Nephron progenitor cell (in vitro differentiated cells): ENCODE results near the gene KIF26B.

Experiments used
- DNase-seq: peaks from one replicate; pipeline ENCODE4 v3.0.0; 2021
- H3K27ac Mint-ChIP-seq: 2 replicates; pipeline ENCODE4 v1.8.0; 2021; ENCODE audit warnings: mild to moderate bottlenecking, moderate library complexity, mixed read lengths
- H3K27me3 Mint-ChIP-seq: 2 replicates; pipeline ENCODE4 v1.8.0; 2021; ENCODE audit warnings: mild to moderate bottlenecking, low read depth, mixed read lengths; ENCODE audit not compliant: poor library complexity
- H3K36me3 Mint-ChIP-seq: 2 replicates; pipeline ENCODE4 v1.8.0; 2021; ENCODE audit warnings: low read depth, mixed read lengths
- H3K4me1 Mint-ChIP-seq: 2 replicates; pipeline ENCODE4 v1.8.0; 2021; ENCODE audit warnings: mixed read lengths
- H3K4me3 Mint-ChIP-seq: 2 replicates; pipeline ENCODE4 v1.8.0; 2021; ENCODE audit warnings: mild to moderate bottlenecking, moderate library complexity, mixed read lengths
- H3K9me3 Mint-ChIP-seq: 2 replicates; pipeline ENCODE4 v1.8.0; 2021; ENCODE audit warnings: mild to moderate bottlenecking, moderate library complexity, mixed read lengths
- TF ChIP-seq, protein P1 (sequence below): fragments of 200-600 bp; sonication (generic); IDR thresholded peaks from 2 replicates; pipeline ENCODE4 v1.5.0; 2021; ENCODE audit warnings: antibody characterized with exemption

Gene KIF26B

DNA sequence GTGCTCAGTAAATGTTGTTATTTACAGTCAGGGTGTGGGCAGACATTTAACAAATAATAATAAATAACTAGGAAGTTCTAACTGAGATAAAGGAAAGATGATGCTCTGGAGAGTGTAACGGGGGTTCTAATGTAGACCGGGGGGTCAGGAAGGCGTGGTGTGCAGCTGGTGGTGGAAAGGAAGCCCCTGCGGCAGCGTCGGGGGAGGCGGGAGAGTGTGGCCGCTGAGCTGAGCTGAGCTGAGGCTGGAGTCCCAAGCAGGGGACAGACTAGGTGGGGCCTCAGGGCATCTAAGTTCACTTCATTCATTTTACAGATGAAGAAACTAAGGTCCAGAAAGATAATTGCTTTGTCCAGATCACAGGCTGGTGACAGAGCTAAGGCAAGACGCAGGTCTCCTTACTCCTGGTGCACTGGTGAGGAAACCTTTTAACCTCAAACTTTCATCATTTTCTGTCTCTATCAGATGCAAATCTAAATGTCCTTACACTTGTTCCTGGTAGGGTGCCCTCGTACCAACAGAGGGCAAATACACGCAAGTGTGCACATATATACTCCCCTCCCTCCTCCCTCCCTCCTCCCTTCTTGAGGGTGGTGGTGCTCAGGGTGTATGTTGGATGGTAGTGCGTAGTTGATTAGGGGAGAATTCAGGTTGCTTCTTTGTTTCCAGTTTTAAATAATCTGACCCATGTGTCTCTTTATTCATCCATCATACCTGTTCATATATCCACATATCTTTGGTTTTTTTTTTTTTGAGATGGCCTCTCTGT lies 44.1 kb downstream of the KIF26B start:
- TF ChIP-seq, protein P1, sequence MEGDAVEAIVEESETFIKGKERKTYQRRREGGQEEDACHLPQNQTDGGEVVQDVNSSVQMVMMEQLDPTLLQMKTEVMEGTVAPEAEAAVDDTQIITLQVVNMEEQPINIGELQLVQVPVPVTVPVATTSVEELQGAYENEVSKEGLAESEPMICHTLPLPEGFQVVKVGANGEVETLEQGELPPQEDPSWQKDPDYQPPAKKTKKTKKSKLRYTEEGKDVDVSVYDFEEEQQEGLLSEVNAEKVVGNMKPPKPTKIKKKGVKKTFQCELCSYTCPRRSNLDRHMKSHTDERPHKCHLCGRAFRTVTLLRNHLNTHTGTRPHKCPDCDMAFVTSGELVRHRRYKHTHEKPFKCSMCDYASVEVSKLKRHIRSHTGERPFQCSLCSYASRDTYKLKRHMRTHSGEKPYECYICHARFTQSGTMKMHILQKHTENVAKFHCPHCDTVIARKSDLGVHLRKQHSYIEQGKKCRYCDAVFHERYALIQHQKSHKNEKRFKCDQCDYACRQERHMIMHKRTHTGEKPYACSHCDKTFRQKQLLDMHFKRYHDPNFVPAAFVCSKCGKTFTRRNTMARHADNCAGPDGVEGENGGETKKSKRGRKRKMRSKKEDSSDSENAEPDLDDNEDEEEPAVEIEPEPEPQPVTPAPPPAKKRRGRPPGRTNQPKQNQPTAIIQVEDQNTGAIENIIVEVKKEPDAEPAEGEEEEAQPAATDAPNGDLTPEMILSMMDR = no peak

DNA sequence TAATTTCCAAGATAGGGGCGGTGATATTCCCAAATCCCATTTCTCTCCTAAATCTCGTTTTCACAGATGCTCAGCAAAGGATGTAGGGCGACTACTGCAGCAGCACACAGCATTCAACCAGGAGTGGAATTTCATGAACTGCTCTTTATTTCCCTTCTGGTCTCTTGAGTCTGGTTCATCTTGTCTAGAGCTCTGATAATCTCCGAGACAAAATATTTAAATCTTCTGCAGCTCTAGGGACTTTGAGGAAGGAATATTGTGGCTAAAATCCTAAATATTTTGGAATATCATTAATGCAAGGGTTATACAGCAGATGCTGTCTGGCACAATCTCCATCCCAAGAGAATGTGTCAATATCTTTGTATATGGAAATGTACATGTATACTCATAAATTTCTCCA lies 45.4 kb downstream of the KIF26B start:
- Mint-ChIP-seq H3K9me3 (peaks cover 9% of the 10 kb centered on the region), H3K4me3 (no peak overlapping the region), H3K36me3 (peaks cover 54% of the 10 kb centered on the region), H3K27me3 (no peaks in the 10 kb centered on the region), H3K4me1 (peaks cover 68% of the 10 kb centered on the region), H3K27ac (peak overlapping the region; percentile 50)
- no peak for DNase-seq
- TF ChIP-seq, protein P1 = no peak

More for the DNA sequence above, 44.1 kb downstream of the KIF26B start:
- no peaks in the 10 kb centered on the region for H3K27me3 Mint-ChIP-seq
- H3K4me3 Mint-ChIP-seq = no peak overlapping the region
- H3K27ac Mint-ChIP-seq = peak overlapping the region; percentile 37
- no peak for DNase-seq
- H3K4me1 Mint-ChIP-seq = peaks cover 75% of the 10 kb centered on the region
- H3K36me3 Mint-ChIP-seq = peaks cover 54% of the 10 kb centered on the region
- peaks cover 3% of the 10 kb centered on the region for H3K9me3 Mint-ChIP-seq

DNA sequence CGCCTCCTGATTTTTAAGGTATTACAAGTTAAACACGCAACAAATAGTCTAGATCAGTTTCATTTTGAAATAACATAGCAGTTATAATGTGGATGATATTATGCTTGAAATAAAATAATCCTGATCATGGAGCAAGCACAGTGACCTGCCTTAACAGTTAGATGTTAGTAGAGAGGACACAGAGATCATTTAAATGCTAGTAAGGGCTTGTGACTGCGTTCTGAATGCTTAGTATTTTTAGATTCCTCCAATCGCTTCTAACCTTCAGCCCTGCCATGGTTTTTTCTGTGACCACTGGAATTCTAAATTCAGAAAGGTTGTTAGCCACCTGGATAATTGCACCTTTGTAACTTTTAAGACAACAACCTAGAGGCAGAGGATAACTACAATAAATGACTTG lies 46.4 kb downstream of the KIF26B start:
- Mint-ChIP-seq H3K4me1 (peaks cover 58% of the 10 kb centered on the region), H3K36me3 (peaks cover 51% of the 10 kb centered on the region), H3K9me3 (peaks cover 14% of the 10 kb centered on the region), H3K4me3 (no peak overlapping the region), H3K27me3 (no peaks in the 10 kb centered on the region), H3K27ac (peak overlapping the region; percentile 64)
- TF ChIP-seq, protein P1 = no peak
- DNase-seq = no peak

DNA sequence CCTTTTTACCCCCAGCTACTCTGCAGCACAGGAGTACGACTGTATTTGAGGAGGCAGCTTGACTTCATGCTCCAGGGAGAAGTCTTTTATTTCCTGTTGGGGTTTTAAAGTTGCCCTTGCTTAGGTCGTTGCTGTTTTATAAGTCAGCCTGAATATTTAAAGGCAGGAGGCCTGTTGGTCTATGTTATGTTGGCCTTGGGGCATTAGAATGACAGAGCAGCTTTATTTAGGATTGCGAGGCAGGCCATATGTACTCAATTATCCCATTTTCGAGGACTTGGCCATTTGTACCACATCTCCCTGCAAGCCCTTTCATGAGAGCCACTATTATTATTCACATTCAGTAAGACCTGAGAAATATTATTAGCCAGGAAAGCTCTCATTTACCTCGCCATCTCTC lies 47.0 kb downstream of the KIF26B start:
- Mint-ChIP-seq H3K4me3 (no peak overlapping the region), H3K27me3 (no peaks in the 10 kb centered on the region), H3K36me3 (peaks cover 53% of the 10 kb centered on the region), H3K4me1 (peaks cover 52% of the 10 kb centered on the region), H3K9me3 (peaks cover 20% of the 10 kb centered on the region), H3K27ac (no peak overlapping the region)
- no peak for DNase-seq
- TF ChIP-seq, protein P1 = no peak

DNA sequence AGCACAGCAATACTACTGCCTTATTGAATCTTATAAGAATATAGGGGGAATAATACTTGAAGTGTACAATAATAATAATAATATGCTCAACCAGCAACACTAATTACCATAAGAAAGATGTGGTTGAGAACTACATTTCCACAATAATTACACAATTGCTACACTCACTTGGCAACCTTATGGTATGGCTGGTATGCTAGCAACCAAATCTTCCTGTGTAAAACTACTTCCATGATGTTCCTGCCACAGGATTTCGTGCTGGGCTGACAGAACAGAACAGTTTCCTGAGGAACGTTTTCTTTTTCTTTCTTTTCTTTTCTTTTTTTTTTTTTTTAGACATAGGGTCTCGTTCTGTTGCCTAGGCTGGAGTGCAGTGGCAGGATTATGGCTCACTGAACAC lies 50.6 kb downstream of the KIF26B start:
- no peak for DNase-seq
- Mint-ChIP-seq H3K4me1 (peaks cover 38% of the 10 kb centered on the region), H3K27me3 (no peaks in the 10 kb centered on the region), H3K9me3 (peaks cover 40% of the 10 kb centered on the region), H3K36me3 (peaks cover 53% of the 10 kb centered on the region), H3K4me3 (no peak overlapping the region), H3K27ac (no peak overlapping the region)
- TF ChIP-seq, protein P1 = no peak

DNA sequence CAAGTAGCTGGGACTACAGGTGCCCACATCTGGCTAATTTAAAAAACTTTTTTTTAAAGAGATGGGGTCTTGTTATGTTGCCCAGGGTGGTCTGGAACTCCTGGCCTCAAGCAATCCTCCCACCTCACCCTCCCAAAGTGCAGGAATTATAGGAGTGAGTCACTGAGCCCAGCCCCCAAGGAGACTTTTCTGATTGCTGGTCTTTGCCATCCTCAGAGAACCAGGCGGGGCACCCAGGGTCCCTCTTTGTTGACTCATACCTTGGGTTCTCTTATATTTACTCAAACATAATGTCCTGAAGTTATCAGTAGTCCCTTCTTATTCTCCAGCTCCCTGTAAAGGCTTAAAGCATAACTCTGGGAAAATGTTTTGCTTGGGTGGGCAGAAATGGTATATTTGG lies 51.1 kb downstream of the KIF26B start:
- TF ChIP-seq, protein P1 = no peak
- Mint-ChIP-seq H3K27me3 (no peaks in the 10 kb centered on the region), H3K27ac (no peak overlapping the region), H3K36me3 (peaks cover 53% of the 10 kb centered on the region), H3K9me3 (peaks cover 40% of the 10 kb centered on the region), H3K4me1 (peaks cover 38% of the 10 kb centered on the region), H3K4me3 (no peak overlapping the region)
- no peak for DNase-seq
